Fibroblast of lung (primary cell): ENCODE data around the gene GATC.

Experiments
- CTCF ChIP-seq, 2 donors: IDR thresholded peaks in 1 of 2; conservative IDR thresholded peaks in 1 of 2; 1 replicate in 1 of 2; 2 replicates in 1 of 2; pipeline ENCODE4 v1.5.1; 2011 to 2012; ENCODE audit warnings: low read length in 2 of 2, control low read depth in 1 of 2, inconsistent platforms in 1 of 2, low read depth in 1 of 2, mild to moderate bottlenecking in 1 of 2
- EZH2 ChIP-seq: IDR thresholded peaks from 2 replicates; pipeline ENCODE4 v1.5.1; 2012; ENCODE audit warnings: low read length, control low read depth, mild to moderate bottlenecking; ENCODE audit errors: missing control alignments

GRCh38 chr12:120466560-120467315 lies 20.5 kb downstream of the GATC start:
- TF ChIP-seq CTCF (conservative IDR thresholded peaks at IDR 0.05 in 1 of 2, IDR thresholded peaks at IDR 0.05 in 1 of 2; ENCODE audit: low read depth in 1 of 2, low read length in 2 of 2) (peak; percentile 52 to 69), EZH2 (no peak)
